Measurements from ENCODE around the gene PFKL. TPM values are rescaled to one million over a fixed set of nuclear protein-coding genes. Genes with fewer than 3 reads are reported as not detected.

Gene PFKL
- total and polyA plus RNA-seq, 2 donors (not counting 1 experiment from before 2014, with no cell fraction given) = 54.8 to 125 TPM

- Histone ChIP-seq H3K4me1 (ENCODE audit: control insufficient read depth, extremely low read depth, insufficient read depth, low read length) (no peaks in the 10 kb centered on the region), H3K9me3 (ENCODE audit: control insufficient read depth, insufficient read depth, low read depth, low read length) (no peaks in the 10 kb centered on the region), H2AFZ (ENCODE audit: low read length) (no peak overlapping the region)
Measured at GRCh38 chr21:44289381-44290010, 10.4 kb upstream of the PFKL start.

GRCh38 chr21:44290327-44291077 is 9.4 kb upstream of the PFKL start:
- no peak overlapping the region for H3K27ac ChIP-seq (ENCODE audit: insufficient read depth, low read length)
- H3K9ac ChIP-seq (ENCODE audit: insufficient read depth, low read length) = no peak overlapping the region
- no peaks in the 10 kb centered on the region for H3K36me3 ChIP-seq (ENCODE audit: control insufficient read depth, insufficient read depth, low read length)
- H3K79me2 ChIP-seq (ENCODE audit: control insufficient read depth, insufficient read depth, low read length) = no peaks in the 10 kb centered on the region
- no peaks in the 10 kb centered on the region for H3K4me1 ChIP-seq (ENCODE audit: control insufficient read depth, extremely low read depth, insufficient read depth, low read length)
- H4K20me1 ChIP-seq (ENCODE audit: control insufficient read depth, extremely low read depth, insufficient read depth, low read length) = no peaks in the 10 kb centered on the region
- DNase-seq (ENCODE audit: low read depth in 2 of 2) = no peak
- TF ChIP-seq CTCF (conservative IDR thresholded peaks at IDR 0.05 in 1 of 2, IDR thresholded peaks at IDR 0.05 in 1 of 2; ENCODE audit: low read depth in 1 of 2, low read length in 2 of 2) (no peak), EZH2 (IDR thresholded peaks at IDR 0.05; ENCODE audit: low read length, missing control alignments) (no peak)
- no peak overlapping the region for H3K4me3 ChIP-seq (replicated peaks in 1 of 4; ENCODE audit: control extremely low read depth in 1 of 4, insufficient read depth in 1 of 4, low read depth in 3 of 4, low read length in 4 of 4)
- no peaks in the 10 kb centered on the region for H3K27me3 ChIP-seq (ENCODE audit: control insufficient read depth, insufficient read depth, low read length)
- no peak overlapping the region for H3K4me2 ChIP-seq (ENCODE audit: extremely low read depth, insufficient read depth, low read length)
- H2AFZ ChIP-seq (ENCODE audit: low read length) = no peak overlapping the region
- H3K9me3 ChIP-seq (ENCODE audit: control insufficient read depth, insufficient read depth, low read depth, low read length) = no peaks in the 10 kb centered on the region

More at GRCh38 chr21:44289381-44290010, 10.4 kb upstream of the PFKL start:
- Histone ChIP-seq H3K79me2 (ENCODE audit: control insufficient read depth, insufficient read depth, low read length) (no peaks in the 10 kb centered on the region), H4K20me1 (ENCODE audit: control insufficient read depth, extremely low read depth, insufficient read depth, low read length) (no peaks in the 10 kb centered on the region), H3K9ac (ENCODE audit: insufficient read depth, low read length) (no peak overlapping the region), H3K27ac (ENCODE audit: insufficient read depth, low read length) (no peak overlapping the region), H3K36me3 (ENCODE audit: control insufficient read depth, insufficient read depth, low read length) (no peaks in the 10 kb centered on the region), H3K4me2 (ENCODE audit: extremely low read depth, insufficient read depth, low read length) (no peak overlapping the region), H3K27me3 (ENCODE audit: control insufficient read depth, insufficient read depth, low read length) (no peaks in the 10 kb centered on the region), H3K4me3 (replicated peaks in 1 of 4; ENCODE audit: control extremely low read depth in 1 of 4, insufficient read depth in 1 of 4, low read depth in 3 of 4, low read length in 4 of 4) (no peak overlapping the region)
- TF ChIP-seq EZH2 (IDR thresholded peaks at IDR 0.05; ENCODE audit: low read length, missing control alignments) (no peak), CTCF (conservative IDR thresholded peaks at IDR 0.05 in 1 of 2, IDR thresholded peaks at IDR 0.05 in 1 of 2; ENCODE audit: low read depth in 1 of 2, low read length in 2 of 2) (no peak)
- DNase-seq (ENCODE audit: low read depth in 2 of 2) = no peak

- no peak for TF ChIP-seq CTCF (conservative IDR thresholded peaks at IDR 0.05 in 1 of 2, IDR thresholded peaks at IDR 0.05 in 1 of 2; ENCODE audit: low read depth in 1 of 2, low read length in 2 of 2)
- no peak for TF ChIP-seq EZH2 (IDR thresholded peaks at IDR 0.05; ENCODE audit: low read length, missing control alignments)
Measured at GRCh38 chr21:44291078-44291935, 8.5 kb upstream of the PFKL start.

More at GRCh38 chr21:44291078-44291935, 8.5 kb upstream of the PFKL start:
- Histone ChIP-seq H2AFZ (ENCODE audit: low read length) (no peak overlapping the region), H3K36me3 (ENCODE audit: control insufficient read depth, insufficient read depth, low read length) (no peaks in the 10 kb centered on the region), H3K27me3 (ENCODE audit: control insufficient read depth, insufficient read depth, low read length) (no peaks in the 10 kb centered on the region), H3K27ac (ENCODE audit: insufficient read depth, low read length) (no peak overlapping the region), H4K20me1 (ENCODE audit: control insufficient read depth, extremely low read depth, insufficient read depth, low read length) (no peaks in the 10 kb centered on the region), H3K9me3 (ENCODE audit: control insufficient read depth, insufficient read depth, low read depth, low read length) (no peaks in the 10 kb centered on the region), H3K4me1 (ENCODE audit: control insufficient read depth, extremely low read depth, insufficient read depth, low read length) (no peaks in the 10 kb centered on the region), H3K9ac (ENCODE audit: insufficient read depth, low read length) (no peak overlapping the region), H3K79me2 (ENCODE audit: control insufficient read depth, insufficient read depth, low read length) (no peaks in the 10 kb centered on the region), H3K4me3 (replicated peaks in 1 of 4; ENCODE audit: control extremely low read depth in 1 of 4, insufficient read depth in 1 of 4, low read depth in 3 of 4, low read length in 4 of 4) (no peak overlapping the region), H3K4me2 (ENCODE audit: extremely low read depth, insufficient read depth, low read length) (no peak overlapping the region)
- no peak for DNase-seq (ENCODE audit: low read depth in 2 of 2)
